NCI-H1105 (cell line): ENCODE measurements around the gene SMPDL3A.

Experiments
- DNase-seq: peaks from one replicate; lab custom pipeline; 2025; lab: John Stamatoyannopoulos, UW

The SMPDL3A gene

DNA sequence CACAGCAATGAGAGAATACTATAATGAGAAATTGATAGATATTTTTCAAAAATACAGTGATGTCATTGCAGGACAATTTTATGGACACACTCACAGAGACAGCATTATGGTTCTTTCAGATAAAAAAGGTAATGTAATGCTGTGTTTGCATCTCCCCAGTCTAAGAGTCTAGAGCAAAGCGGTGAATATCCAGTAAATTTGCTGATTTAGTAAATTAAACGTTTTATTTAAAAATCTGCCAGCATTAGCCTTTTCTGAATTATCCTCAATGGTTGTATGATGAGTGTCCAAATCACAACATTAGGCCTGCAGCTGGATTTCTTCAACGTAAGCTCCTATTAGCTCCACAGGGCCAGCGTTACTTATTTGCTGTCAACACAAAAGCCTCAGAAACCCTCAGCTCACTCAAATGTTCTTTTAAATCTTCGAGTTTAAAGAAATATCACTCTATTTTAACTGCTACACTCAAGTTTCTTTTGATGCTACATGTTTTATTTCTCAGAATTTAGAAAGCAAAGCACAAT lies 16.0 kb downstream of the SMPDL3A start:
- DNase-seq: no peak

DNA sequence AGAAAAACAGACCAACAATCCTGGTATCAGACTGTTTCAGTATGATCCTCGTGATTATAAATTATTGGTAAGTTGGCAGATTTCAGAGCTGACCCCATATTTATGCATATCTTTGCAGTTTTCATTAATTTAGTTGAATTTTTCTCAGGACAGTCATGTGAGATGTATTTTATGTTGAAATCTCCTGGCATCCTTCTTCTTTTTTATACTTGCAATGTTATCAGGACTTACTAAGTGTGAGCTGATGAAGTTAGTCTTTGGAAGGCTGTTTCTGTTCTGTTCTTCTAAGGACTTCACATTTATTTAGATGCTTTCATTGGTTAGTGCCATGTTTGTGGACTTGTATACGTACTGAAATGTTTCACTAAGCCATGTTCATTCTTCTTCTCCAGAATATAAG lies 17.2 kb downstream of the SMPDL3A start:
- no peak for DNase-seq

DNA sequence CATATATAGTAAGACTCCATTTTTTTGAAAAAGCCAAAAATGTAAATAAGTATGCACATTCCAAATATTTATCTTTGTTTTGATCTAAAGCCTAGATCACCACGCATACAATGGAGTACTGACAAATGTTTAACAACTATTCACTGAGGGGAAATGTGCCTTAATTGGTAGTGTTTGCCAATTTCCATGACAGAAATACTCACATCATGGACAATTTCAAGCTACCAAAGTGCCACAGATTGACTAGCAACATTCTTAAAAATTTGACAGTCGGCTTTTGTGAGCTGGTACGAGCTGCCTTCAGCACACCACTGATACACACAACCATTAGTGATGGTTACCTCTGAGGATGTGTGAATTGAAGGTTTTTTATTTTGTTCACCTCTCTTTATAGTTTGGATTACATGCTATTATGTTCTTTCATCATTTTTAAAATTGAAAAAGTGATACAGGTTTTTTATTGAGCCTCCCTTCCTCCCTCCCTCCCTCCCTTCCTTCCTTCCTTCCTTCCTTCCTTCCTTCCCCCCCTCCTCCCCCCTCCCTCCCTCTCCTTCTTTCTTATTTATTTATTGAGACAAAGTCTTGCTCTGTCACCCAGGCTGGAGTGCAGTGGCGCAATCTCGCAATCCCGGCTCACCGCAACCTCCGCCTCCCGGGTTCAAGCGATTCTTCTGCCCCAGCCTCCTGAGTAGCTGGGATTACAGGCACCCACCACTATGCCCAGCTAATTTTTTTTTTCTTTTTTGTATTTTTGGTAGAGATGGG lies 19.2 kb downstream of the SMPDL3A start:
- no peak for DNase-seq

DNA sequence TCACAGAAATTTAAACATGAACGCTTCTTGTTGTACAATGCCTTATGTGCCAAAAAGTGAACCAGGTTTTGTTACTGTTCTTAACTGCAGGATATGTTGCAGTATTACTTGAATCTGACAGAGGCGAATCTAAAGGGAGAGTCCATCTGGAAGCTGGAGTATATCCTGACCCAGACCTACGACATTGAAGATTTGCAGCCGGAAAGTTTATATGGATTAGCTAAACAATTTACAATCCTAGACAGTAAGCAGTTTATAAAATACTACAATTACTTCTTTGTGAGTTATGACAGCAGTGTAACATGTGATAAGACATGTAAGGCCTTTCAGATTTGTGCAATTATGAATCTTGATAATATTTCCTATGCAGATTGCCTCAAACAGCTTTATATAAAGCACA lies 19.9 kb downstream of the SMPDL3A start:
- no peak for DNase-seq

DNA sequence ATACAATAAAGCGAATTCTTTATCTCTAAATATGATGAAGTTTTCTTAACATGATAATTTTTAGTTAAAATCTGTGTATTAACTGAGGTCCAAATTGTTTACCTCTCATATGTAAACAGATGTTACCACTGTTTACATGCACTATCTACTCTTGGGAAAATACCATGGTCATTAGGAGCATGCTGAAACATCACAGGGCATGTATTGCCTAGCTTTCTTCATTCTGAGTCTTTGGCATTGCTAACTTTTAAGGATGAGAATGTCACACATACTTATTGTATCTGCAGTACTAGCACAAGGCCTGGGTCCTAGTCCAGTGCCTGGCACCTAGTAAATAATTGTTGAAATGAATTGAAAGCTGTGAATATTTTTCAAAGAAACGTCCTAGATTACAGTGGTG lies 20.6 kb downstream of the SMPDL3A start:
- no peak for DNase-seq

DNA sequence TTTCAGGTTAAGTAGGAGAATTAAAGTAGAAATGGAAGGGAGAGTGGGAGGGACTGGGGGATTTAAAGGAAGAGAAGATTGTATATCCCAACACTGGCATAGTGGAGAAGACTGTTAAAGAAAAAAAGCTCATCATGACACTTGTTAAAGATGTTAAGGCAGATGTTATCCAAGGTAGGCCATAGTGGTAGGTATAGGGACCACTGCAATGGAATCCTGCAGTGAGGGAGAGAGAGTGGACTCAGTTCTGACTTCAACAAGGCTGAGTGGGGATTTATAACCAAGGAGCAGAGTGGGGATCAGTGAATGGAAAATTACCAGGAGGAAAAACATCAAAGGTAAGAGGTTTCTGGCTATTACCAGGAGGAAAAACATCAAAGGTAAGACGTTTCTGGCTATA lies 21.1 kb downstream of the SMPDL3A start:
- DNase-seq: no peak

DNA sequence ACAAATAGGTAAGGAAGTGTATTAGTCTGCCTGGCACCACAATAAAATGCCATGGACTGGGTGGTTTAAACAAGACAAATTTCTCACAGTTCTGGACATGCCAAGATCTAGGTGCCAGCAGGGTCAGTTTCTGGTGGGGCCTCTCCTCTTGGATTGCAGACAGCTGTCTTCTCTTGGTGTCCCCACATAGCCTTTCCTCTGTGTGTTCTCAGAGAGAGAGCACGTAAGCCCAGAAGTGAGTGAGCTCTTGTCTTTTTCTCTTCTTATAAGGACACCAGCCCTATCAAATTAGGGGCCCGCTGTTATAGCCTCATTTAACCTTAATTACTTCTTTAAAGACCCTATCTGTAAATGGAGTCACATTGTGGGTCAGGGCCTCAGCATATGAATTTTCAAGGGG lies 28.3 kb downstream of the SMPDL3A start:
- no peak for DNase-seq

DNA sequence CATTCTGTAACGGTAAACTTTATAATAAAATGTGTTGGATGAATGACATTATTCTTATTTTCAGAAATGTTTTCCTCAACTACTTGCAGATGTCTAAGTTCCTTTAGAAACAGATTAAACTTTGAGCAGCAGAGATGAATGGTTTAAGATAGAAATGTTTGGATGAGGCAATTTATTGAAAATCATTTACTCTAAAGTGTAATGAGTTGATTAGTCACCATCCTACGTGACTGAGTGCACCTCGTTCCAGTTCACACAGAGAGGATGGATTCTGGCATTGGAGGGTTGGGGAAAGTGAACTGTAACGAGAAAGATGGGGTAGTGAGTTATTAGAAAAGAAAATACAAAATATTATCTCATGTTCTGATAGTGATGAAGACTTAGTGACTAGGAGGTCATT lies 28.7 kb downstream of the SMPDL3A start:
- no peak for DNase-seq

DNA sequence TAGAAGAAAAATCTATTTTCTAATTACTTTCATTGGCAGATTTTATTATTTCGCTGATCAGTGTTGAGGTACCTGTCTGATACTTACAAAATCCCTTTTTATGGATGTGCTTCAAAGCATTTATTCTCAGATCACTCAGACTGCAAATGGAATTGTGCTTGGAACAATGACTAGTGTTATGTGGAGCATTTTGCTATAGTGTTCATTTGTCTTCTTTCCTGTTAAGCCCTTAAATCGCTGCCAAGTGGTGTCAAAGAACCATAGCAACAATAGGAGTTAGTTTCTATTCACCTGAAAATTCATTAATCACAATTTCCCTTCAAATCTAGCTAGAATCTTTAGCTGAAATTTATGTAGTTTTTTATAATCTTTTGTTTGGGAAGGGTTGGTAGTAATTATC lies 29.8 kb downstream of the SMPDL3A start:
- peak; percentile 10 for DNase-seq

DNA sequence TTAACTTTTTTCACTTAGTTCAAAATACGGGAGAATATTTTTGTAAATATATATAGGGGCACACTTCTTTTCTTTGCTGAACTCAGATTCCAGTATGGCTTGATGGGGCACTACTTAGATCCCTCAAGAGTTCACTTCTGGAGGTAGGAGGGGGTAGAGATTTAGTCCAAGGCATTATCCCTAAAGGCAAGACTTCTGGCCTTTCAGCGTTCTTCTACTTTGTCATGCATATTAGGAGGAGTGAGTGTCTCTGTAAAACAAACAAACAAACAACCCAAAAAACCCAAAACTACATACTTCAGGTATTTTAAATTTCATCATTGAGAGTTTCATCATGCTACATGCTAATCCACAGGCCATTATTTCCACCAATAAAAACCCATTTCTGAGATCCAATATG lies 32.0 kb downstream of the SMPDL3A start:
- no peak for DNase-seq

DNA sequence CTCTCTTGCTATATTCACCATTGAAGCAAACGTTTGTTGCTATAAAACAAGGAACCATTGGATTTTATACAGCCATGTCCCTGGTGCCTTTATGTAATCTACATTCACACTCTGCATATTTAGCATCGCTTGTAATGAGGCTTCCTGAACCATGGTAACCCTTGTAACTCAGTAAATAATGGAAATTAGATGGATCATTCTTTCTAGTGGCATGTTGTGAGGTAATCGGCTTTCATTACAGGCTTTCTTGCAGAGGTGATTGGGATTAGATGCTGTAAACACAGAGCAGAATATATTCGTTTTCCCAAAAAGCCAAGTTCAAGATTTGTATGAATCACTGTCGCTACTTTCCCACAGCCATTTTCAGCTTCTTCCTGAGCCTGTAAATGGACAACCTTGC lies 36.1 kb downstream of the SMPDL3A start:
- no peak for DNase-seq

DNA sequence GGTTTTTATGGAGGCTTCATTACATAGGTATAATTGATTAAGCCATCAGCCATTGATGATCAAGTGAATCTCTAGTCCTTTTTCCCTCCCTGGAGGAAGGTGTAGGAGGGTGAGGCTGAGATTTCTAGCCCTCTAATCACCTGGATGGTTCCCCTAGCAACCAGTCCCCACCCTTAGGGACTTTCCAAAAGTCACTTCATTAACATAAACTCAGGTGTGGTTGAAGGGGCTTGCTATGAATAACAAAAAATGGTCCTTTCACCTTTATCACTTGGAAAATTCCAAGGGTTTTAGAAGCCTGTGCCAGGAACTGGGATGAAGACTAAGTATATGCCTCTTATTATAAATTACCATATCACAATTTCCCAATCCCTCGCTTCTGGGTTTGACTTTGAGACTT lies 40.4 kb downstream of the SMPDL3A start:
- DNase-seq: no peak

DNA sequence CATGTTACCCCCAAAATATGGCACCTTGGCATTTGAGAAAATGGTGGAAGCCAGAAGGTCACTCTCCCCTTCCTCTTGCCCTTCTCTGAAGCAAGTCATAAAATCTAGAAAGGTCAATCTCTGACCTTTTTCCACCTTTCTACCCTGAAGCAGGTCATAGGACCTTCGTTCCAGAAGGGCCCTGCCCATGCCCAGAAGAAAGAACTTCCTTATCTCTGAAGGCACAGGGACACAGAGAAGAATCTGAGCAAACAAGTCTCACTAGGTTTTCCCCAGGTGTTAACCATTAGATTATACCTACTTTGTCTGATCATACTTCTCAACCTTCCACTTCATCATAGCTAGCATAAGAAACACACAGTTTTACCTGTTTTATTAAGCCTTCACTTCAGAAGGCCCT lies 42.5 kb downstream of the SMPDL3A start:
- no peak for DNase-seq

DNA sequence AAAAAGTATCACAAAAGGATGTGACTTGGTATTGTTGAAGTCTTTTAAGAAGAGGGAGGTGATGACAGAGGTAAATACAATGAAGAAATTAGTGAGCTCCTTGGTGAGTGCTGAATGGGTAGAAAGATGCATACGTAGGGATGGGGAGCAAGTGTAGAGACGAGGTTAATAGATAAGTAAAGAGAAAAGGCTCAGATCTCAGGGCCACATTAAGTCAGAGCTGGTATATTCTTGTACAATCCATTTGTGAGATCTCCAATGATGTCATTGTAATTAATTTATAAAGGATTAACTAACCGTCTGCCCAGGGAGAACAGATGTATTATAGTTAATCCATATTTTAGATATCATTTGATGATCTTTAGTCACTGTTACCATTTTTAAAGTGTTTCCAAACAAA lies 43.4 kb downstream of the SMPDL3A start:
- DNase-seq: no peak

DNA sequence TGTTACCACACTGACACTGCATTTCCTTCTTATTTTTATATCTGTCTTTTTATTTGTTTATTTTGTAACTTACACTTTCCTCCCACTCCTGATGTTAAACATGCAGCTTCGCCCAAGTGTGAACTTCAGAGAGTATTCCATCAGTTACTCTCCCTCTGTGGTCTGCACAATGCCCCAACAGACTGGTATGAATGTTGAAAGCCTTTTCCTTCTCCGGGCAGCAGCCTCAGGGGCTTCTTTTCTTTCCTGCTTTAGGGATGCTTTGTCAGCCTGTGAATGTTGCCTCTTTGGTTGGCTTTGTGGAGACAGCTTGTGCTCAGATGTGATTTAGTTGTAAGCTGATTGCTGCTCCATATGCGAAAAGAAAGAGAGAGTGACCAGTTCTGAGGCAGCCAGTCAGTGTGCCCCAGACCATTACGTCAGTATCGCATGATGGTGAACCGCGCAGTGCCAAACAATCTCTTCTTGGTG lies 44.0 kb downstream of the SMPDL3A start:
- DNase-seq: no peak

DNA sequence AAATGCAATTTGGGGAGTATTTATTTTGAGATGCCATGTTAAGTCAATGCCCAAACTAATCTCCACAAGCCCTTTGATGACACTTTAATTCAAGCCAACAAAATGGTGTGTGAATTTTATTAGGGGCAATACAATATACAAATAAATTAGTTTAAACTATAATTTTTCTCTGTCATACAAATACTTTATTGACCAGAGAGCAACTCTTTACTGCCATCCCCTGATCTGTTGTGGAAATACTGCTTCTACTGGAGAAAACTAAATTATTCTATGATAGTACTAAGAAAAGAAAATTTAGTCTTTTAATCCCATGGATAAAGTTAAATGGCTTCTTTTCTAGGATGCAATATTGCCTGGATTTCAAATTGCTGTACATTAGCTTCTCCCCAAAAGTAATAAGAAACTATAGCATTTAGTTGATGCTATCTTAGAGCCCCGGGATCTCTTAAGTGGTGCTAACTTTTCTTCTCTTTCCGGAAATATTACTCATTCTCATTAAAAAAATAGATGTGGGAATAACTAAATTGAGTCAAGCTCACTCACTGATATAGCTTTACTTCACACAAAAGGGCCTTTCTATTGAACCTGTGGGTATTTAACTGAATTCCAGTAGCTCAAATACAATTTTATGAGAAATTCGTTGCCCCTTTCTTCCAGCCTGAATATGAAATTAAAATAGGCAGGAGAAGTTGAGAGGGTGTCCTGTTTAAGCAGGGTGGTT lies 49.2 kb downstream of the SMPDL3A start:
- DNase-seq: no peak

DNA sequence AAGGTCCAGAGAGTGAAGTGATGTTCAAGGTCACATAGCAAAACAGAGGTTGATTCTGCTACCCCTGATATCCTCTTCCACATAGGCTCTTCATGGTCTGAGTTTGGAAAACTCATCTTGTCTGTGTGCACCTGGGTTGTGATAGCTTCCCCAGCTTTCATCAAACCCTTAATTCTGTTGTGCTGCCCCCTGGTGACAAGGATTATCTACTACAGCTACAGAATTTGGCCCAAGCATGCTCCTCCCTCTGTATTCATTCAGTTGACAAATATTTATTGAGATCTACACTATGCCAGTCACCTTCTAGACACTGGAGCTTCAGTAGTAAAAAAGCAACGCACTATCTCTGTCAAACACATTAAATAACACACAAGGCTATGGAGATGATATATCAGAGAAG lies 50.4 kb downstream of the SMPDL3A start:
- peak; percentile 49 for DNase-seq

DNA sequence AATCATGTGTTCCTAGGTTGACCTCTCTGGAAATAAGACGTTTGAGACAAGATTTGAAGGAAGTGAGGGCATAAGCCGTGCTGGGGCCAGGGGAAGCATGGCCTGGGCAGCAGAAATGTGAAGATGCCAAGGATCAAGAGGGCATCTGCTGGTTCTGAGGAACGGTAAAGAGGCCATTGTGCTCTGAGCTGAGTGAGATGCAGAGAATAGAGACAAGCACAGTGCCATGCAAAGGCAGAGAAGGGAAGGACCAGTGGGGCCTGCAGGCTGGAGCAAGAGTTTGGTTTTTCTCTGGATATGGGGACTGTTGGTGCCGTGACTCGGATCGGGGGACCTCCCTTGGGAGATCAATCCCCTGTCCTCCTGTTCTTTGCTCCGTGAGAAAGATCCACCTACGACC lies 50.8 kb downstream of the SMPDL3A start:
- DNase-seq: no peak

DNA sequence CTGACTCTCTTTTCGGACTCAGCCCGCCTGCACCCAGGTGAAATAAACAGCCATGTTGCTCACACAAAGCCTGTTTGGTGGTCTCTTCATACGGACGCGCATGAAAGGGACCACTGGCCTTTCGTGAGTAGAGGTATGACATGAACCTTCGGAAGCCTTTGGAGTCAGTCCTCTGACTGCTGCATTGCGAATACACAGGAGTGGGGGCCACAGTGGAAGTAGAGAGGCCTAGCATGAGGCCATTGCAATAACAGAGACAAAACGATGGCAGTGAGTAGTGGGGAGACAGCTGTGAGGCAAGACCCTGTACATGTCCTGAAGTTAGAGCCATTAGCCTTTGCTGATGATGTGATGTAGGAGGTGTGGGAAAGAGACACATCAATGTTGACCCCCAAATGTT lies 56.4 kb downstream of the SMPDL3A start:
- no peak for DNase-seq

DNA sequence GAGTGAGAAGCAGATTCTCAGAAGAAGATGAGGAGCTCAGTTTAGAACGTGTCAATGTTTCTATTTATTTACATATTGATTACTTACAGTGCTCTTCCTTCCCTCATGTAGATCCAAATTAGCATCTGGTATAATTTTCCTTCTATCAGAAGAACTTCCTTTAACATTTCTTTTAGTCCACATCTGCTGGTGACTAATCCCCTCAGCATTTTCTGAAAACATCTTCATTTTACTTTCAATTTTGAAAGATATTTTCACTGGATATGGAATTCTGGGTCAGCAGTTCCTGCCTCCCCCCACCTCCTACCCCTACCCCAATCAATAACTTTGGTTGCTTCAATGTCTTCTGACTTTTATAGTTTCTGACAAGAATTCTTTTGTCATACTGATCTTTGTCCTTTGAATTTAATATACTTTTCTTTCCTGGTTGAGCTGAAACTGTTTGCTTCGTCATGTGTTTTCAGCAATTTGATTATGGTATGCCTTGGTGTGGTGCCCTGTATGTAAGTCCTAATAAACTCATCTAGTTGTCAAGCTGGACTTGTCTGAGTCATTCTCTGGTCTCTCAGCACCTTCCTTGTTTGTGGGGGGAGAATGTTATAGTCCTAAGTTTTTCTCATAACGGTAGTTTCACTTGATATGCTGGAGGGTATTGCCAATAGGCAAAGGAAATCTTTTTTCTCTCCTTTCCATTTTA lies 57.0 kb downstream of the SMPDL3A start:
- no peak for DNase-seq

DNA sequence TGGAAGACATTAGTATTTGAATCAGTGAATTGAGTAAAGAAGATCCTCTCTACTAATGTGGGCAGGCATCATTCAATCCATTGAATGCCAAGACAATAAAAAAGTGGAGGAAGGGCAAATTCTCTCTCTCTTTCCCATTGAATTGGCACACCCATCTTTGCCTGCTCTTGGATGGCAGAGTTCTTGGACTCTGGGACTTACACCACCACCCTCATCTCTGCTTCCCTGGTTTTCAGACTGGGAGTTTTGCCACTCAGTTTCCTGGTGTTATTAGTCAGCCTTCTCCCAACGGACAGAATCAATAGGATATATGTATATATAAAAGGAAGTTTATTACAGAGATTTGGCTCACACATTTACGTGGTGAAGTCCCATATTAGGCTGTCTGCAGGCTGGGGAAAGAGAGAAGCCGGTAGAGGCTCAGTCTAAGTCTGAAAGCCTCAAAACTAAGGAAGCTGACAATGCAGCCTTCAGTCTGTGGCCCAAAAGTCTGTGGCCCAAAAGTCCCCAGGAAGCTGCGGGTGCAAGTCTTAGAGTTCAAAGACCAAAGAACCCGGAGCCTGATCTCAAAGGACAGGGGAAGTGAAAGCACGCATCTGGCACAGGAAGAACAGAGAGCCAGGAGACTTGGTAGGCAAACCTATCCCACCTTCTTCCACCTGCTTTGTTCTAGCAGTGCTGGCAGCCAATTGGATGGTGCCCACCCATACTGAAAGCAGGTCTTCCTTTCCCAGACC lies 64.4 kb downstream of the SMPDL3A start:
- DNase-seq: no peak
